SK-N-SH treated with all-trans-retinoic acid at 6 μM for 48 hours (cell line): ENCODE results near the gene TMPRSS11D.

Experiments
- CSDC2 ChIP-seq: fragments of 250-450 bp; sonication (Bioruptor Pico); IDR thresholded peaks from 2 replicates; pipeline ENCODE4 v1.5.0; 2020; ENCODE audit warnings: mild to moderate bottlenecking, moderate library complexity
- GLIS3 ChIP-seq: fragments of 250-450 bp; sonication (Bioruptor Pico); IDR thresholded peaks from 2 replicates; pipeline ENCODE4 v1.5.0; 2020; ENCODE audit warnings: mild to moderate bottlenecking, moderate library complexity
- OSR1 ChIP-seq: fragments of 250-450 bp; sonication (Bioruptor Pico); IDR thresholded peaks from 2 replicates; pipeline ENCODE4 v1.8.0; 2022; ENCODE audit warnings: moderate library complexity, mild to moderate bottlenecking, inconsistent platforms
- PATZ1 ChIP-seq: fragments of 250-450 bp; sonication (Bioruptor Pico); IDR thresholded peaks from 2 replicates; pipeline ENCODE4 v1.8.0; 2020; ENCODE audit warnings: mild to moderate bottlenecking, moderate library complexity, borderline replicate concordance
- SNAI2 ChIP-seq: fragments of 250-450 bp; sonication (Bioruptor Pico); IDR thresholded peaks from 2 replicates; pipeline ENCODE4 v1.5.0; 2020; ENCODE audit warnings: mild to moderate bottlenecking, moderate library complexity
- ZC3H10 ChIP-seq: fragments of 250-450 bp; sonication (Bioruptor Pico); IDR thresholded peaks from 2 replicates; pipeline ENCODE4 v1.5.1; 2021; ENCODE audit warnings: mild to moderate bottlenecking, moderate library complexity

GRCh38 chr4:67880866-67881610, 2.8 kb downstream of the TMPRSS11D start:
- TF ChIP-seq SNAI2 (CRISPR knock-in tag) (no peak), OSR1 (no peak), ZC3H10 (no peak), PATZ1 (CRISPR knock-in tag) (no peak), CSDC2 (CRISPR knock-in tag) (no peak), GLIS3 (CRISPR knock-in tag) (no peak)
